SU-DHL-6 (cell line): ENCODE data around the gene FOXA2.

ENCODE experiments used
- H2AFZ ChIP-seq: fragments of 200-600 bp; sonication (generic); 2 replicates; pipeline ENCODE4 v1.6.1; 2014; ENCODE audit warnings: low read depth, mild to moderate bottlenecking, moderate library complexity, mixed read lengths, antibody characterized with exemption, low read length; ENCODE audit not compliant: severe bottlenecking
- H3F3A ChIP-seq: fragments of 200-600 bp; shearing (Covaris generic); 2 replicates; pipeline ENCODE4 v1.6.0; 2016; ENCODE audit warnings: antibody characterized with exemption, mild to moderate bottlenecking; ENCODE audit not compliant: insufficient read depth
- H3K27ac ChIP-seq: fragments of 200-600 bp; sonication (generic); 2 replicates; pipeline ENCODE4 v1.5.1; 2016; ENCODE audit warnings: low read depth, mild to moderate bottlenecking, low read length, moderate library complexity, mixed read lengths
- H3K27me3 ChIP-seq: fragments of 200-600 bp; sonication (generic), shearing (Covaris generic); 2 replicates; pipeline ENCODE4 v1.6.0; 2014; ENCODE audit warnings: mild to moderate bottlenecking, low read length
- H3K36me3 ChIP-seq: fragments of 200-600 bp; sonication (generic); 2 replicates; pipeline ENCODE4 v1.6.1; 2014; ENCODE audit warnings: mild to moderate bottlenecking, low read length, mixed read lengths
- H3K4me2 ChIP-seq: fragments of 300-600, 200-600 bp; shearing (Covaris generic), sonication (generic); 2 replicates; pipeline ENCODE4 v1.6.0; 2014; ENCODE audit warnings: low read length, low read depth, mild to moderate bottlenecking; ENCODE audit not compliant: poor library complexity, severe bottlenecking
- H3K4me3 ChIP-seq: fragments of 200-600 bp; sonication (generic); 2 replicates; pipeline ENCODE4 v1.5.1; 2014; ENCODE audit warnings: antibody characterized with exemption, low read length, mild to moderate bottlenecking, mixed read lengths; ENCODE audit not compliant: insufficient read depth, poor library complexity, severe bottlenecking
- H3K79me2 ChIP-seq: fragments of 200-600 bp; sonication (generic); 2 replicates; pipeline ENCODE4 v1.6.1; 2014; ENCODE audit warnings: mild to moderate bottlenecking, low read length, moderate library complexity; ENCODE audit not compliant: insufficient read depth
- H3K9ac ChIP-seq: fragments of 200-600 bp; sonication (generic); 2 replicates; pipeline ENCODE4 v1.7.0; 2014; ENCODE audit warnings: mild to moderate bottlenecking, low read length
- H3K9me2 ChIP-seq: fragments of 200-600 bp; sonication (generic); replicated peaks from 2 replicates; pipeline ENCODE4 v1.6.1; 2014; ENCODE audit warnings: low read length; ENCODE audit not compliant: insufficient read depth
- H3K9me3 ChIP-seq: fragments of 200-600 bp; sonication (generic); 2 replicates; pipeline ENCODE4 v1.6.1; 2014; ENCODE audit warnings: low read length, mixed read lengths; ENCODE audit not compliant: insufficient read depth
- H4K20me1 ChIP-seq: fragments of 200-600 bp; sonication (generic); 2 replicates; pipeline ENCODE4 v1.6.1; 2014; ENCODE audit warnings: low read depth, mild to moderate bottlenecking, antibody characterized with exemption, low read length, moderate library complexity, mixed read lengths
- CTCF ChIP-seq: fragments of 200-600 bp; sonication (generic); IDR thresholded peaks from one replicate; pipeline ENCODE4 v1.5.1; 2017; ENCODE audit warnings: antibody characterized with exemption, mild to moderate bottlenecking, low read length, moderate library complexity; ENCODE audit not compliant: insufficient read depth, poor library complexity, severe bottlenecking
- EZH2phosphoT487 ChIP-seq: fragments of 200-600 bp; sonication (generic), shearing (Covaris generic); conservative IDR thresholded peaks from 2 replicates; pipeline ENCODE4 v1.6.1; 2018; ENCODE audit warnings: mild to moderate bottlenecking, antibody characterized with exemption, low read length, moderate library complexity, mixed read lengths

FOXA2 gene

GRCh38 chr20:22563062-22563965 lies 21.1 kb downstream of the FOXA2 start:
- H3K79me2 ChIP-seq = no peaks in the 10 kb centered on the region

GRCh38 chr20:22562620-22563019 lies 21.8 kb downstream of the FOXA2 start:
- TF ChIP-seq EZH2phosphoT487 (no peak), CTCF (no peak)
- Histone ChIP-seq H3F3A (no peaks in the 10 kb centered on the region), H3K4me3 (no peak overlapping the region), H3K9me2 (no peaks in the 10 kb centered on the region), H3K9me3 (no peaks in the 10 kb centered on the region), H3K9ac (no peak overlapping the region), H3K4me2 (no peak overlapping the region), H4K20me1 (no peaks in the 10 kb centered on the region), H3K27me3 (no peaks in the 10 kb centered on the region), H3K79me2 (no peaks in the 10 kb centered on the region), H3K27ac (no peak overlapping the region), H2AFZ (no peak overlapping the region), H3K36me3 (no peaks in the 10 kb centered on the region)

More at GRCh38 chr20:22563062-22563965, 21.1 kb downstream of the FOXA2 start:
- Histone ChIP-seq H3K4me3 (no peak overlapping the region), H3K27me3 (no peaks in the 10 kb centered on the region), H4K20me1 (no peaks in the 10 kb centered on the region), H3K9me3 (no peaks in the 10 kb centered on the region), H3K9ac (no peak overlapping the region), H2AFZ (no peak overlapping the region), H3K36me3 (no peaks in the 10 kb centered on the region), H3K27ac (no peak overlapping the region), H3K9me2 (no peaks in the 10 kb centered on the region), H3K4me2 (no peak overlapping the region), H3F3A (no peaks in the 10 kb centered on the region)
- TF ChIP-seq CTCF = no peak
- TF ChIP-seq EZH2phosphoT487 = no peak

- H3K79me2 ChIP-seq = no peaks in the 10 kb centered on the region
- H3K27ac ChIP-seq = no peak overlapping the region
- no peak overlapping the region for H3K9ac ChIP-seq
- H3K27me3 ChIP-seq = no peaks in the 10 kb centered on the region
- TF ChIP-seq EZH2phosphoT487 = no peak
- no peak for TF ChIP-seq CTCF
- no peaks in the 10 kb centered on the region for H3K9me2 ChIP-seq
- no peaks in the 10 kb centered on the region for H3K9me3 ChIP-seq
- no peaks in the 10 kb centered on the region for H4K20me1 ChIP-seq
- no peaks in the 10 kb centered on the region for H3K36me3 ChIP-seq
- no peak overlapping the region for H3K4me2 ChIP-seq
- no peak overlapping the region for H3K4me3 ChIP-seq
- no peak overlapping the region for H2AFZ ChIP-seq
- H3F3A ChIP-seq = no peaks in the 10 kb centered on the region
Observed at GRCh38 chr20:22561965-22562577, 22.3 kb downstream of the FOXA2 start.
